ENCODE results near the gene LGSN.
"Not testable (repeated sequence)": the region's sequence is repeated elsewhere in the genome, so short reads cannot be mapped to it uniquely, and the experiment has no call there.

Gene LGSN

DNA sequence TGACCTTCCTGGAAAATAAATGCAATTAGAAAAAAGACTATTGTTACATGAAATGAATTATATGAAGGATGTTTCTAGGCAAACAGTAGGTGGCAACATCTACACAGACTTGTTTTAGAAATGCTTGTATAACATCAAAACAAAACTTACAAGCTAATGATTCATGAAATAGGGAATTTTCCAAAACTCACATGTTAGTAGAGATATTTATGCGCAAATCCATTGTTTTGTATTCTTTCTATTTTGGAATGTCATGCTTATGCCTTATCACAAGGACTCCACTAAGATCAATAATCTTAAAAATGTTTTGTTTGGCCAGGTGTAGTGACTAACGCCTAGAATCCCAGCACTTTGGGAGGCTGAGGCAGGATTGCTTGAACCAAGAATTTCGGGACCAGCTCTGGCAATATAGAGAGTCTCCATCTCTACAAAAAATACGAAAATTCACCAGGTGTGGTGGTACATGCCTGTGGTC is 32.3 kb upstream of the LGSN start:
- DNase-seq (ENCODE audit: low read depth): peak; percentile 63
- TF ChIP-seq, protein P1, sequence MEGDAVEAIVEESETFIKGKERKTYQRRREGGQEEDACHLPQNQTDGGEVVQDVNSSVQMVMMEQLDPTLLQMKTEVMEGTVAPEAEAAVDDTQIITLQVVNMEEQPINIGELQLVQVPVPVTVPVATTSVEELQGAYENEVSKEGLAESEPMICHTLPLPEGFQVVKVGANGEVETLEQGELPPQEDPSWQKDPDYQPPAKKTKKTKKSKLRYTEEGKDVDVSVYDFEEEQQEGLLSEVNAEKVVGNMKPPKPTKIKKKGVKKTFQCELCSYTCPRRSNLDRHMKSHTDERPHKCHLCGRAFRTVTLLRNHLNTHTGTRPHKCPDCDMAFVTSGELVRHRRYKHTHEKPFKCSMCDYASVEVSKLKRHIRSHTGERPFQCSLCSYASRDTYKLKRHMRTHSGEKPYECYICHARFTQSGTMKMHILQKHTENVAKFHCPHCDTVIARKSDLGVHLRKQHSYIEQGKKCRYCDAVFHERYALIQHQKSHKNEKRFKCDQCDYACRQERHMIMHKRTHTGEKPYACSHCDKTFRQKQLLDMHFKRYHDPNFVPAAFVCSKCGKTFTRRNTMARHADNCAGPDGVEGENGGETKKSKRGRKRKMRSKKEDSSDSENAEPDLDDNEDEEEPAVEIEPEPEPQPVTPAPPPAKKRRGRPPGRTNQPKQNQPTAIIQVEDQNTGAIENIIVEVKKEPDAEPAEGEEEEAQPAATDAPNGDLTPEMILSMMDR (conservative IDR thresholded peaks at IDR 0.05; ENCODE audit: low read length): peak; percentile 49
- no peak overlapping the region for H3K4me3 ChIP-seq (ENCODE audit: low read length)

DNA sequence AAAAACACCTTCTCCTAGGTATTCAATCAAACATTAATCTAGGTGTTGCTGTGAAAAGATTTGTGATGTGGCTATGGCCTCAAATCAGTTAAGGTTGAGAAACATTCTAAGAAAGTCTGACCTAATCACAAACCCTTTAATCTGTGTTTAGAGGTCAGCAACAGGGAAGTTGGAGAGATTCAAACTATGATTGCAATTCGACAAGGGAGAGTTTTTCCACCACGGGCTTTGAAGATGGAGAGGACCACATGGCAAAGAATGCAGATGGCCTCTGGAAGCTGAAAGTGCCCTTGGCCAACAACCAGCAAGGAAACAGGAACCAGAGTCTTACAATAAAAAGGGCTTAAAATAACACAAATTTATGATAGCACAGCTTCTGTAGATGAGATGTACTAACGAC is 29.6 kb upstream of the LGSN start:
- DNase-seq (ENCODE audit: low read depth): no peak
- TF ChIP-seq, protein P1 (conservative IDR thresholded peaks at IDR 0.05; ENCODE audit: low read length): no peak
- no peak overlapping the region for H3K4me3 ChIP-seq (ENCODE audit: low read length)

DNA sequence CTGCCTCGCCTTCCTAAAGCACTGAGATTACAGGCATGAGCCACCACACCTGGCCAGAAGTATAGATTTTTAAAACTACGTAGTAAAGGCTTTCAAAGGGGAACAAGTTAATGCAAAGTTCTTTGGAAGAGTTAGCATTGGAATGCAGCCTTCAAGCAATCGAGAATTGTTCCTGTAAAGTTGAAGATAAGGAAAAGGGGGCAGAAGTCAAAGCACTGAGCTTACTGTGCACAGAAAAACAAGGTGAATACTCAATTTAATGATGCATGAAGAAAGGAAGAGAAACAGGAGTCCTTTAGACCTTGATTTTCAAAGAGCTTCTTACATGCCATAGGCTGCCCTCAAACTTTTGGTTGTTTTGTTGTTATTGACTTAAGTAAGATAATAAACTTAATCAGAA is 29.1 kb upstream of the LGSN start:
- DNase-seq (ENCODE audit: low read depth): no peak
- TF ChIP-seq, protein P1 (conservative IDR thresholded peaks at IDR 0.05; ENCODE audit: low read length): no peak
- H3K4me3 ChIP-seq (ENCODE audit: low read length): no peak overlapping the region

DNA sequence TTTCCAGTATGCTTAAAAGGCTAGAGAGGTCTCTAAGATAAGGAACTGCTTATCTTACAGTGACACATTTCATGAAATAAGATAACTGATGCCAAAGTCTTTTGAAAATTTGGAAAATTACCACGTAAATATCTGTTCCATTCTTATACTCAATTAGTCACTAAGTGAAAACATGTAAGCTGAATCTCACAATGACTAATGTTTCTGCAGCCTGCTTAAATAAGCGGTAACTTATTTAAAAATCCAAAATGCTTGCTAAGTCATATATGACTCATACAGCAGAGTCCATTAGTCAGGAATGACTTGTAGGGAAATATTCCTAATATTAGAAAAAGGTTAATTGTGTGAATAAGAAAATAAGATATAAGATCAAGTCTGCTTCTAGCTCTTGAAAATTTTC is 27.8 kb upstream of the LGSN start:
- DNase-seq (ENCODE audit: low read depth): peak; percentile 79

DNA sequence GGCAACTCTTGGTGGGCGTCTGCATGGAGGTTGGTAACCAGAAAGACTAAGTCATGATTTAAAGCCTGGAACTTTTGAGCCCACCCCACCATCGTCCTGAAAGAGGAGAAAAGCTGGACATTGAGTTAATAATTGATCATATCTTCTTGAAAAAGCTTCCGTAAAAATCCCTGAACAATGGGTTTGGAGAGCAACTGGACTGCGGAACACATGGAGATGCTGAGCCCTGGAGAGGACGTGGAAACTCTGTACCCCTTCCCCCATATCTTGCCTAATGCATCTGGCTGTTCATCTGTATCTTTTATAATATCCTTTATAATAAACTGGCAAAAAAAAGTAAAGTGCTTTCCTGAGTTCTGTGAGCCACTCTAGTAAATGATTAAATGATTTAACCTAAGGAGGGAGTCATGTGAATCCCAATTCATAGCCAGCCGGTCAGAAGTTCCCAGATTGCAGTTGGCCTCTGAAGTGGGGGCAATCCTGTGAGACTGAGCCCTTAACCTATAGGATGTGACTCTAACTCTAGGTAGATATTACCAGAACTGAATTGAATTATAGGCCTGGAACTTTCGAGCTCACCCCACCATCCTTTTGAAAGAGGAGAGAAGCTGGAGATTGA is 26.5 kb upstream of the LGSN start:
- no peak overlapping the region for H3K4me3 ChIP-seq (ENCODE audit: low read length)
- TF ChIP-seq, protein P1 (conservative IDR thresholded peaks at IDR 0.05; ENCODE audit: low read length): no peak
- DNase-seq (ENCODE audit: low read depth): no peak

More for the DNA sequence above, 27.8 kb upstream of the LGSN start:
- H3K4me3 ChIP-seq (ENCODE audit: low read length): no peak overlapping the region
- TF ChIP-seq, protein P1 (conservative IDR thresholded peaks at IDR 0.05; ENCODE audit: low read length): no peak

DNA sequence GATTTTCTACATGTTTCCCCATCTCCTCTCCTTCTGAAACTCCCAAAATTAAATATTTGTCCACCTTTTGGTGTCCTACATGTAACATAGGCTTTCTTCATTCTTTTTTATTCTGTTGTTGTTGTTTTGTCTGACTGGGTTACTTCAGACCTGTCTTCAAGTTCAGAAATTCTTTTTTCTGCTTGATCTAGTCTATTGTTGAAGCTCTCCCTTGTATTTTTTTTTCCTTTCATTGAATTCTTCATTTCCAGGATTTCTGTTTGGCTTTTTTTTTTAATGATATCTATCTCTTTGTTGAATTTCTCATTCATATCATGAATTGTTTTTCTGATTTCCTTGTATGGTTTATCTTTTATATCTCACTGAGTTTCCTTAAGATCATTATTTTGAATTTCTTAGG is 20.6 kb upstream of the LGSN start:
- no peak overlapping the region for H3K4me3 ChIP-seq (ENCODE audit: low read length)
- no peak for DNase-seq (ENCODE audit: low read depth)
- TF ChIP-seq, protein P1 (conservative IDR thresholded peaks at IDR 0.05; ENCODE audit: low read length): no peak

DNA sequence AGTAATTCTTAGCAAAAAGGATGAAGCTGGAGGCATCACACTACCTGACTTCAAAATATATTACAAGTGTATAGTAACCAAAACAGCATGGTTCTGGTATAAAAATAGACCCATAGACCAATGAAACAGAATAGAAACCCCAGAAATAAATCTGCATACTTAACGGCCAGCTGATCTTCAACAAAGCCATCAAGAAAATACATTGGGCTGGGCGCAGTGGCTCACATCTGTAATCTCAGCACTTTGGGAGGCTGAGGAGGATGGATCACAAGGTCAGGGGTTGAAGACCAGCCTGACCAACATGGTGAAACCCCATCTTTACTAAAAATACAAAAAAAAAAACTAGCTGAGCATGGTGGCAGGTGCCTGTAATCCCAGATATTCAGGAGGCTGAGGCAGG is 14.9 kb upstream of the LGSN start:
- not testable (repeated sequence) for DNase-seq (ENCODE audit: low read depth); H3K4me3 ChIP-seq (ENCODE audit: low read length)

Data from AG10803 (cell line).